GM13977 (cell line): Measurements from ENCODE around the gene CYB5B.
A peak's percentile ranks its signal among the peaks of the same experiment; 100 is the strongest.

Experiments
- DNase-seq: peaks from one replicate; pipeline ENCODE4 v3.0.0; 2012; ENCODE audit warnings: low spot score
- in situ Hi-C: fragments of 300-500 bp; cut with MboI; formaldehyde crosslinking; loops from one replicate; pipeline ENCODE4 v1.12.0; 2022; ENCODE audit warnings: low sequenced_read_pairs, low pct_unique_long_range_greater_than_20kb, mixed read lengths, inconsistent platforms; ENCODE audit not compliant: unreplicated experiment
- TF ChIP-seq, protein P1 (sequence below): IDR thresholded peaks from 2 replicates; pipeline ENCODE4 v1.5.1; 2012; ENCODE audit warnings: mild to moderate bottlenecking, control low read depth; ENCODE audit not compliant: insufficient read depth; ENCODE audit errors: extremely low read depth, missing control alignments

CYB5B gene

DNA sequence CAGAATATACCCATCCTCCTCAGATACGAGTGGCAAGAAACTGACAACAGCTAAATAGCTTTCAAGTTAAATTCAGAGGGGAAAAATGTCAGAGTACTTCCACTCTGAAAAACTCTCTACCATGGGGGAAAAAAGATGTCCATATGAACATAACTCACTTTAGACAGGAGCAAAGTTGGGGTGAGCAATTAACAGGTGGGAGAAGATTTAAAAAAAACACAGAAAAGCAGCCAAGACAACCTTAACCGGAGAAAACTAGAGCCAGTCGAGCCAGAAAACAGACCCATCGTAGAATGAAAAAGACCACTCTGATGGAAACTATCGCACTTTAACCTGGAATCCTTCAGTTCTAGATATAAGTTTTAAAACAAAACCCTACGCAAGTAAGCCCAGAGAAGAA lies 39.4 kb upstream of the CYB5B start:
- in situ Hi-C loops, result no loop called here
- TF ChIP-seq, protein P1, sequence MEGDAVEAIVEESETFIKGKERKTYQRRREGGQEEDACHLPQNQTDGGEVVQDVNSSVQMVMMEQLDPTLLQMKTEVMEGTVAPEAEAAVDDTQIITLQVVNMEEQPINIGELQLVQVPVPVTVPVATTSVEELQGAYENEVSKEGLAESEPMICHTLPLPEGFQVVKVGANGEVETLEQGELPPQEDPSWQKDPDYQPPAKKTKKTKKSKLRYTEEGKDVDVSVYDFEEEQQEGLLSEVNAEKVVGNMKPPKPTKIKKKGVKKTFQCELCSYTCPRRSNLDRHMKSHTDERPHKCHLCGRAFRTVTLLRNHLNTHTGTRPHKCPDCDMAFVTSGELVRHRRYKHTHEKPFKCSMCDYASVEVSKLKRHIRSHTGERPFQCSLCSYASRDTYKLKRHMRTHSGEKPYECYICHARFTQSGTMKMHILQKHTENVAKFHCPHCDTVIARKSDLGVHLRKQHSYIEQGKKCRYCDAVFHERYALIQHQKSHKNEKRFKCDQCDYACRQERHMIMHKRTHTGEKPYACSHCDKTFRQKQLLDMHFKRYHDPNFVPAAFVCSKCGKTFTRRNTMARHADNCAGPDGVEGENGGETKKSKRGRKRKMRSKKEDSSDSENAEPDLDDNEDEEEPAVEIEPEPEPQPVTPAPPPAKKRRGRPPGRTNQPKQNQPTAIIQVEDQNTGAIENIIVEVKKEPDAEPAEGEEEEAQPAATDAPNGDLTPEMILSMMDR, result no peak
- DNase-seq, result no peak

DNA sequence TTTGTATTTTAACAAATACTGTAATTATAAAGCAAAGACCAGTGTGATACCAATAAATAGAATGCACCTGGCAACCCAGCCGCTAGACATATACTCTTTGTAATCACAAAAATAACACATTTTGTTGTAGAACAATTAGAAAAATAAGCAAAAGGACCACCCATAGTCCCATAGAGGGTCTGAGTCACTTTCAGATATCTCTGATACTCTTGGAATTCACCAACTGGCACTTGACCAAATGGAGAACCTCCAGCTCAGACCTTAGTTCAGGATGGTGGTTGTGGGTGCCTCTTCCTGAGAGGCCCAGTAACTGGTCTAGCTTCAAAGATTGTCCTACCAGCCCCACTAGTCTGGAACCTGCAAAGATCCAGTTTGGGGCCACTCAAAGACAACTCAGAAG lies 37.8 kb upstream of the CYB5B start:
- in situ Hi-C loops, result no loop called here
- no peak for DNase-seq
- TF ChIP-seq, protein P1, result no peak

DNA sequence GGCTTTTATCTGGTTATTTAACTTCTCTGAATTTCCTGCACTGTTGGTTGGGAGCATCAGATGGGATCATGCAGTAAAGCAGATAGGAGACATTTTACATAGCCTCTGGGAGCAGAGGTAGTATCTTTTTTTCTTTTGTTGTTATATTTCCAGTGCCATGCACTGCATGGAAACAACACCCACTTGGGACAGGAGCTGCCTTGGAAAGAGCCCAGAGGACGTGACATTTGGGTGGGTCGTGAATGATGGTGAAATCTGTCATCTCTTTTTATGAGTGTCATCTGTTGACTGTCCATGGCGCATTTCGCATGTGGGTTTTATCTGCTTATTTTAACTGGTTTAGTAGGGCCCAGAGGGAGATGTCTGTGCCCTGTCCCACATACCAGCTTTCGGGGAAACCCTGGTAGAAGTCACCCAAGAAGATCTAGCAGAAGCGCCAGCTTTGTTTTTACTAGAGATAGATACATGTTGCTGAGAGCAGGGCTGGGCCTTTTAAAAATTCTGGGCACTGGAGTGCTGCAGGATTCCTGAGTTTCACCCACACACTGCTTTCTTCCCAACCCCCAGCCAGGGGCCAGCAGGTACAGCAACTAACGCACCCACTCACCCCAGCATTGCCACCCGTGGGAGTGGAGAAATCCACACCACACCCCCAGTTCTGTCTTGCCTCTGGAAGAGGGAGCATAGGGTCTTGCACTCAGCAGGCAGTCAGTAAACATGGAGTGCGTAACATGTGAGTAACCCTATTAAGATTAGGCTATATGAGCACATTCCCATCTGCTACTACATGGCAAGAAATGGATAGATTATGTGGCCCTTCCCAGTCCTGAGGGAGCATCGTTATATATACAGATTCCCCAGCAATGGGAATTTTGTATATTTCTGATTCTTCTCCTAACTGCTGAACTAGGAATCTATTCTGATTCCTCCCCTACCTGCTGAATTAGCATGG lies 30.2 kb upstream of the CYB5B start:
- no peak for DNase-seq
- TF ChIP-seq, protein P1, result no peak
- in situ Hi-C loops, result loop anchor here (10.0 kb wide), 1 partner anchor 361 kb away; the partner anchor contains the start of gene NOB1

DNA sequence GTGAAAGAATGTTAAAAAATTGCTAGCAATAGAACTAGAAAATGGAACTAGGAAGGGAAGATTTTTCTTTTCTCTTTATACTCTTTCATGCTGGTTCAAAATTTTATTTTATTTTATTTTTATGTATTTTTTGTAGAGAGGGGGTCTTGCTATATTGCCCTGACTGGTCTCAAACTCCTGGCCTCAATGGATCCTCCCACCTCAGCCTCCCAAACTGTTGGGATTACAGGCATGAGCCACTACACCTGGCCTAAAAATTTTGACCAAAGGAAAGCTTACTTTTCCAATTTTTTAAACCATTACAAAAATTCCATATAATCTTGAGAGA lies 28.6 kb upstream of the CYB5B start:
- in situ Hi-C loops, result loop anchor here (10.0 kb wide), 1 partner anchor 359 kb away; the partner anchor contains the start of gene NOB1
- TF ChIP-seq, protein P1, result no peak

DNA sequence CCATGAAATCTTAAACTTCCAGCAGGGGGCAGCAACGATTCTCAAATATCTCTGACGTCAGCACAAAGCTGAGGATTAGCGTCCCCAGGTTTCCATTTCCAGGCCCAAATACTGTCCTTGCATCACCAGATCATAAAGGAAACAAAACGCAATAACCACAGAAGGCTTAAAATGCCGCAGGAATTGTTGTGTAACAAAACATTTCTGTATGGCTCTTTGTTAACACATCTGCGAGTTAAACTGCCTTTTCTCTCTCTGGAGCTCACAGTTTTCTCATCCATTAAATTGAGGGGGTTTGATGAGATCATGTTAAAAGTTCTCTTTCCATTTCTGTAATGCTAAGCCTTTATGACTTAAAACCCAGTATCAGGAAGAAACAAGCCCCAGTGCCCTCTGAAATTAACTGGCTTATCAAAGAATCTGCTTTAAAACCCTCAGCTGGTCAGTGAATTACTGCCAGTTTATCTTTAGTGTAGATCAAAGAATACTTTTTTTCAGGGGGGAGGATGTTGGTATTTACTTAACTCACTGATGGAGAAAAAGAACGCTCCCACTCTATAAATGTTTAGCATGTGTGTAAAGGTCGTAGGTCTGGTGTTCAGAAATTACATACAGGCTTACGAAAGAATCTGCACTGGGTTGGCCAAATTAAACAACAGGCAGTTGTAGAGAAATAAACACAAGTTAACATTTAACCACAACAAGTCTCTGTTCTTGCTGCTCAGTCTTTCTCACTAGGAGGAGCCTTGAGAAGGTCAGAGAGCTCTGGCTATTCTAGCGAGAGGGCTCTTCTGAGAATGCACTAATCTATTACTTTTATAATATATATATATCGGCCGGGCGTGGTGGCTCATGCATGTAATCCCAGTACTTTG lies 28.0 kb upstream of the CYB5B start:
- TF ChIP-seq, protein P1, result peak; percentile 50
- in situ Hi-C loops, result loop anchor here (10.0 kb wide), 1 partner anchor 358 kb away; the partner anchor contains the start of gene NOB1

More for the DNA sequence above, 28.6 kb upstream of the CYB5B start:
- no peak for DNase-seq

DNA sequence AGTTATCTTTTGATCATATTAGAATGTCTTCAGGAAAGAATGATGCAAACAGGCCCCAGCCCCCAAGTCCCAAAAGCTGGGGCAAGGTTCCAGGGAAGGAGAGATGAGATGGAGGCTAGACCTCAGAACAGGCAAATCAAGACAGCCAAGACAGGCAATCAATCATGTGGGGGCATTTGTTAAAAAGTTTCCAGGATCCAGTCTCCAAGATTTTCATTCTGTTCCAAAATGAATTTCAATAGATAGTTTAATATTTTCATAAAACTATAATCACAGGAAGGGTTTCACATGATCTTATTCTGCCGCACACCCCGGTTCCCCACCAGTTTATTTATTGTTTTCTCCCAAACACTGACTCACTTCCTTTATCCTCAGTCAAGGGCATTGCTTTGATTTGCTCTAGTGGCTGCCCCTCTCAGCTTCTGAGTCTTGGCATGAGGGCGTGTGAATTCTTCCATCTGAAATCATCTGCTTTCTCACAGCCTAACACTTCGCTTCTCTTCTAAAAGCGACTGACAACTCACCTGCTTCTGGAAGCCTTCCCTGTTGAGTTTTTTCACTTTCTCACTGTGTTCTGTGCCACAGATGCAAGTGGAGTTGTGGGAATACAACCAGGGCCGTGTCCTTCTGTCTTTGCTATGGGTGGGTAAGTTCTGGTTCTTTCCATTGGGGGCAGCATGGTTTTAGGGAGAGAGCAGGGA lies 26.4 kb upstream of the CYB5B start:
- in situ Hi-C loops, result loop anchor here (10.0 kb wide), 1 partner anchor 357 kb away; the partner anchor contains the start of gene NOB1
- TF ChIP-seq, protein P1, result peak; percentile 29
- no peak for DNase-seq

More for the DNA sequence above, 28.0 kb upstream of the CYB5B start:
- peak; percentile 56 for DNase-seq
